Dendritic cell treated with granulocyte-macrophage colony-stimulating factor and Interleukin-4, amounts not matched to agents 40 ng/mL and 50 ng/mL, for 4 days (primary cell): ENCODE data around the gene GDF2.

ENCODE experiments used
- H3K27ac Mint-ChIP-seq: one replicate; pipeline ENCODE4 v1.8.0; 2022; ENCODE audit warnings: mild to moderate bottlenecking, mixed read lengths
- H3K27me3 Mint-ChIP-seq: one replicate; pipeline ENCODE4 v1.8.0; 2022; ENCODE audit warnings: mild to moderate bottlenecking, mixed read lengths
- H3K36me3 Mint-ChIP-seq: one replicate; pipeline ENCODE4 v1.8.0; 2022; ENCODE audit warnings: low read depth, mixed read lengths
- H3K4me1 Mint-ChIP-seq: one replicate; pipeline ENCODE4 v1.8.0; 2022; ENCODE audit warnings: low read depth, mixed read lengths
- H3K4me3 Mint-ChIP-seq: one replicate; pipeline ENCODE4 v1.8.0; 2022; ENCODE audit warnings: mild to moderate bottlenecking, moderate library complexity, mixed read lengths
- H3K9me3 Mint-ChIP-seq: one replicate; pipeline ENCODE4 v1.8.0; 2022; ENCODE audit warnings: mixed read lengths
- intact Hi-C: fragments of 100-400 bp; cut with micrococcal nuclease; formaldehyde crosslinking; loops from one replicate; pipeline ENCODE4 v1.15.0; 2022

GDF2 gene

DNA sequence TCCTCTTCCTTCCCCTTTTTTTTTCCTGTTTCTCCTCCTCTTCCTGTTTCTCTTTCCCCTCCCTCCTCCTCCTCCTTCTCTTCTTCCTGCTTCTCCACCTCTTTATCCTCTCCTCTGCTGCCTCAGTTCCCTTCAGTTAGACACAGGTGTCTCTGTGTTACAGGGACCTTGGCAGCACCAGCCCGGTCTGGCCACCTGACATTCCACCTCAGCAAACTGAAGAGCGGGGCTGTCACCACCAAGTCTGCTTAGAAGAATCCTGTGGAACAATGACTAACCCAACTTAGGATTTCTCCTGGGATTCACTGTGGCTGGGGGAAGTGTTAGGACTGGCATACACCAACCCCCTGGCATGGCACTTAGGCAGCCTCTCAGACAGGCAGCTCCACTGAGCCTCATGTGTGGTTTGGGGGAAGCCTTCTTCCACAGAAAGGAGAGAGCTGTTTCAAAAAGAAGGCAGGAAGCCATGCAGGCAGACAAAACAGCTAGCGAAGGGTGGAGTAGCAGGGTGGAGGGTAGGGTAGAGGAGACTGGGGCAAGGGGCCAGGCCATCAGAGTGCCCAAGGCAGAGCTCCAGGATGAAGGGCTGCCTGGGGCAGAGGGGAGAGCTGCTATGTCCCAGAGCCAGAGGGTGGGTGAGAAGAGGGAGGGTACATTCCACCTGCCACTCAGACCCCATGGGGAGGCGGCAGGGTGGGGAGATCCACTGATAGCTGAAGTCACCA is 35.5 kb upstream of the GDF2 start:
- peaks cover 41% of the 10 kb centered on the region for H3K27me3 Mint-ChIP-seq
- H3K36me3 Mint-ChIP-seq = no peaks in the 10 kb centered on the region
- H3K4me3 Mint-ChIP-seq = no peak overlapping the region
- H3K4me1 Mint-ChIP-seq = peaks cover 22% of the 10 kb centered on the region
- H3K27ac Mint-ChIP-seq = no peak overlapping the region
- intact Hi-C loops = no loop called here
- no peaks in the 10 kb centered on the region for H3K9me3 Mint-ChIP-seq

DNA sequence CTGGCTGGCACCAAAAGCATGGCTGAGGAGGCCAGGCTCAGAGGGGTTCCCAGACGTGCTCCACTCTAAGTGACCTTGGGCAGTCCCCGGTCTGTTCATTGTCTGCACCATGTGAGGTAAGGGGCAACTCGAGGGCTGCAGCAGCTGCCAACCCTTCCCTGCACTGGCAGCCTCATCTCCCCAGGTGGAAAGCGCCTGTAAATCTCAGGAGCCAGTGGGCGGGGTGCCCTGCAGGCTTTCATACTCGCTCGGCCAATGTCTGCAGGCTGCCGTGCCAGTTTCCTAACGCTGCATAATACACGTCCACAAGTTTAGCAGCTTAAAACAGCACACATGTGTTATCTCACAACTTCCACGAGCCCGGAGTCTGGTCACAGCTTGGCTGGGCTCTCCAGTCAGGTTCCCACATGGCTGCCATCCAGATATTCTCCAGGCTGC is 34.9 kb upstream of the GDF2 start:
- Mint-ChIP-seq H3K4me3 (no peak overlapping the region), H3K4me1 (peaks cover 22% of the 10 kb centered on the region), H3K27ac (no peak overlapping the region), H3K27me3 (peaks cover 39% of the 10 kb centered on the region), H3K9me3 (no peaks in the 10 kb centered on the region), H3K36me3 (no peaks in the 10 kb centered on the region)
- intact Hi-C loops = no loop called here

DNA sequence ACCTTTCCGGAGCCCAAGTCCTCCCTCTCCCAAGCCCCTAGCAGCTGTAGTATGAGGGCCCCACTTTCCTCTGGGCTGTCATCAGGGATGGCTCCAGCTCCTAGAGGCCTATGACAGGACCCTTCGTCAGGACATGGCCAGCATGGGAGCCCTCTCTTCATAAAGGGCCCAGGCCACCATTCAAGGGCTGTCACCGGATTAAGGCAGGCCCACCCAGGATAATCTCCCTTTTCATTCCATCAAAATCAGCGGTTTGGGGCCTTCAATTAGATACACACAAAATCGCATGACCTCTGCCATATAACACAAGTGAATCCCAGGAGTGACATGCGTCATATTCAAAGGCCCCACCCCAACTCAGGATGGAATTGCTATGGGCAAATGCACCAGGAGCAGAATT is 34.4 kb upstream of the GDF2 start:
- H3K27ac Mint-ChIP-seq = no peak overlapping the region
- no peaks in the 10 kb centered on the region for H3K36me3 Mint-ChIP-seq
- peaks cover 38% of the 10 kb centered on the region for H3K27me3 Mint-ChIP-seq
- intact Hi-C loops = no loop called here
- H3K4me1 Mint-ChIP-seq = peaks cover 22% of the 10 kb centered on the region
- no peaks in the 10 kb centered on the region for H3K9me3 Mint-ChIP-seq
- H3K4me3 Mint-ChIP-seq = no peak overlapping the region

DNA sequence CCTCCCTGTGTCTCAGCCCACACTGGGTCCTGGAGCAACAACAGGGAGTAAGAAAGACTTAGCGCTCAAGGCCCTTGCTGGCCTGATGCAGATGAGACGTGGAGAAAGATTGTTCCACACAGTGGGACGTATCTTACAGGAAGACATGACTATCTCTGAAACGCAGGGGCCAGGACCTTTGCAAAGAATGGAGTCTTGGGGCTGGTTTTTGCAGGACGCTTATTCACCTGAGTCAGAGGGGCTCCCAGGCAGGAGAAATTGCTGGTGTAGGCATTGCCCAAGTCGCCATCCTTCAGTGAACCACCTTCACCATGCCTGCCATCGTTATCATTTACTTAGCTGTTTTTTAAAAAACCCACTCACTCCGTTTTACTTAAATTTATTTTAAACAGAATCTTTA is 34.0 kb upstream of the GDF2 start:
- Mint-ChIP-seq H3K9me3 (no peaks in the 10 kb centered on the region), H3K36me3 (no peaks in the 10 kb centered on the region), H3K27me3 (peaks cover 40% of the 10 kb centered on the region), H3K4me1 (peaks cover 22% of the 10 kb centered on the region), H3K4me3 (no peak overlapping the region), H3K27ac (no peak overlapping the region)
- intact Hi-C loops = no loop called here

DNA sequence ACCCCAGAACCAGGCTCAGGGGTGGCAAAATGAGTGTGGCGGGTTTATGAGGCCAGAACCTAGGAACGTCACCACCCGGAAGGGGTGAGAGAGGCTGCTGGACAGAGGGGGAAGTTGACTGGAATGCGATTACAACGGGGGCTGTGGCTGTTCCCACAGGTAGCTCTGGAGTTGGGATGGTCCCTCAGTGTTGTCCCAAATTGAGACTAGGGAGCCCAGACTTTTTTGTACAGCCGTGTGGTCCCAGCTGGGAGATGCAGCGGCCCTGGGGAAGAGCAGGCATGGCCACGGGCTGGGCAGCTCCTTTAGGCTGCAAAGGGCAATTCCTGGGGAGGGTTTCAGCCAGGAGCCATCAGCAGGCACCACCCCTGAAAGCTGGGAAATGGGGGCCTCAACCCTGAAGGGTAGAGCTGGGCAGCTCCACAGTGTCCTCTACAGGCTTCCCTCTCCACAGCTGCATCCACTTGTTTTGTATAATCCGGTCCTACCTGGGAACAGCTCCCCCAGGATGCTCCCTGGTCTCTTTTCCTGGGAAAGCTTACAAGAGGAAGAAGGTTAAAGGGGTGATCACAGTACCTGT is 33.2 kb upstream of the GDF2 start:
- no peaks in the 10 kb centered on the region for H3K9me3 Mint-ChIP-seq
- H3K27ac Mint-ChIP-seq = no peak overlapping the region
- no peak overlapping the region for H3K4me3 Mint-ChIP-seq
- peaks cover 22% of the 10 kb centered on the region for H3K4me1 Mint-ChIP-seq
- peaks cover 45% of the 10 kb centered on the region for H3K27me3 Mint-ChIP-seq
- no peaks in the 10 kb centered on the region for H3K36me3 Mint-ChIP-seq
- intact Hi-C loops = no loop called here

DNA sequence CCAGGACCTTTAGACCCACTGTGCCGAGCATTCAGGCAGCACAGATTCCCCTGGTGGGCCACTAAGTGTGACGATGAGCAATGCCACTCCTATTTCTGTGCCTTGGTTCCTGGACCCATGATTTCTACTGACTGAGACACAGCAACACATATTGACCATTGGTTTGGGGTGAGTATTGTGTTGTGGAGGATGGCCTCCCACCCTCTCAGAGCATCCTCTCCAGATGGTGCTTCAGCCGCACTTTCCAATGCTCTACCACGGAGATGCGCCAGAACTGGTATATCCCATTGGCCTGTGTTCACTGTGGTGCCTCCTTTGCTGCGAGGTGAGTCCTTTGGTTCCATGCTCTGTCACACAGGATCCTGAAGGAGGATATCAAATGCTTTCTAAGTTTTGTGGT is 32.3 kb upstream of the GDF2 start:
- no peak overlapping the region for H3K4me3 Mint-ChIP-seq
- peaks cover 22% of the 10 kb centered on the region for H3K4me1 Mint-ChIP-seq
- H3K9me3 Mint-ChIP-seq = no peaks in the 10 kb centered on the region
- H3K36me3 Mint-ChIP-seq = no peaks in the 10 kb centered on the region
- no peak overlapping the region for H3K27ac Mint-ChIP-seq
- peaks cover 52% of the 10 kb centered on the region for H3K27me3 Mint-ChIP-seq
- intact Hi-C loops = no loop called here

DNA sequence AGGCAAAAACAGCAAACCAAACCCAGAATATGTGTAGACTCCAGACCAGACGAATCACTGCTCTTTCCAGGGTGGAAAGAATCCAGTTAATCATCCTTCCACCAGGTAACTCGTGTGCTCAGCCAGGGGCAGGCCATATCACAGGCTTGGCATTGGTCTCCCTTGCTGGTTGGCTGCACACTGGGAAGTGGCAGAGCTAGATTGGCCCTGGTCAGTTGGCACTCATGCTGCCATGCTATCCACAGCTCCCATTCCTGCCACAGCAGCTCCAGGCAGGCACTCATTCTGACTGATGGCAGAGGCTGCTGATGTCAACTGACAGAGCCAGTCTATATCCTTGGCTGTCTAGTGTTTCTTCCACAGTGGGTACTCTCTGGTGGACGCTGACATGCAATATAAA is 31.9 kb upstream of the GDF2 start:
- Mint-ChIP-seq H3K4me1 (peaks cover 21% of the 10 kb centered on the region), H3K27me3 (peaks cover 54% of the 10 kb centered on the region), H3K27ac (no peak overlapping the region), H3K4me3 (no peak overlapping the region), H3K36me3 (no peaks in the 10 kb centered on the region), H3K9me3 (no peaks in the 10 kb centered on the region)
- intact Hi-C loops = no loop called here

DNA sequence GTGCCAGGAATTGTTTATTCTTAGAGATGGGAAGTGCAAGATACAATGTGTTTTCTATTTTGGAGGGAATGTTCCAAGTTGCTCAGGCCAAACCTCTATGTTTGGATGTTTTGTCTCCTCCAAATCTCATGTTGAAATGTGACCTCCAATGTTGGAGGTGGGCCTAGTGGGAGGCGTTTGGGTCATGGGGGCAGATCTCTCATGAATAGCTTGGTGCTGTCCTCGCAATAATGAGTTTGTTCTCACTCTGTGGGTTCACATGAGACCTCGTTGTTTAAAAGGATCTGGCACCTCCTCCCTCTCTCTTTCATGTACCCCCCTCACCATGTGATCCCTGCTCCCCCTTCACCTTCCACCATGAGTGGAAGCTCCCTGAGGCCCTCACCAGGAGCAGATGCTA is 30.6 kb upstream of the GDF2 start:
- Mint-ChIP-seq H3K27me3 (peaks cover 57% of the 10 kb centered on the region), H3K4me1 (peaks cover 15% of the 10 kb centered on the region), H3K36me3 (no peaks in the 10 kb centered on the region), H3K4me3 (no peak overlapping the region), H3K9me3 (no peaks in the 10 kb centered on the region), H3K27ac (no peak overlapping the region)
- intact Hi-C loops = no loop called here

DNA sequence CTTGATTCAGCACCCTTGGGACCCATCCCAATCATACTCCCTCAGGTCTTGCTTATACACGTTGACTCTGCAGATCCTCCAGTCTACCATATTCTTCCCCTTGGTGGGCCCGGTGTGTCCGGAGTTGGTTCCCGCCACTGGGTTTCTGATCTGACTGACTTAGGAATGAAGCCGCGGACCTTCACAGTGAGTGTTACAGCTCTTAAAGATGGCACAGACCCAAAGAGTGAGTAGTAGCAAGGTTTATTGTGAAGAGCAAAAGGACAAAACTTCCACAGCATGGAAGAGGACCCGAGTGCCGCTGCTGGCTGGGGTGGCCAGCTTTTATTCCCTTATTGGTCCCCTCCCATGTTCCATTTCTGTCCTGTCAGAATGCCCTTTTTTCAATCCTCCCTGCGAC is 28.2 kb upstream of the GDF2 start:
- H3K4me1 Mint-ChIP-seq = peaks cover 8% of the 10 kb centered on the region
- intact Hi-C loops = no loop called here
- H3K27me3 Mint-ChIP-seq = peaks cover 63% of the 10 kb centered on the region
- no peaks in the 10 kb centered on the region for H3K9me3 Mint-ChIP-seq
- H3K36me3 Mint-ChIP-seq = no peaks in the 10 kb centered on the region
- H3K4me3 Mint-ChIP-seq = no peak overlapping the region
- H3K27ac Mint-ChIP-seq = no peak overlapping the region

DNA sequence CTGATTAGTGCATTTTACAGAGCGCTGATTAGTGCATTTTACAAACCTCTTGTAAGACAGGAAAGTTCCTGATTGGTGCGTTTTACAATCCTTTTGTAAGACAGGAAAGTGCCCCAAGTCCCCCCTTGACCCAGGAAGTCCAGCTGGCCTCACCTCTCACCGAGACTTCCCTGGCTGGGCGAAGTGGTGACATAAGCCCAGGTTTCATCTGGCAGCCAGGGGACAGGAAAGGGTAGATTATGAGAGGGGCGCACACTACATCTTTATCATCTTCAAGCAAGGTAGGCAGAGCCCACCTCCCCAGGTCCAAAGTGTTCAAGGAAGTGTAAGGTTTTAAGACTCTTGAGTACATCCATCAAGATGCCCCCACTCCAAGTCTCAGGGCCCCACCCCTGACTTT is 27.8 kb upstream of the GDF2 start:
- Mint-ChIP-seq H3K27me3 (peaks cover 62% of the 10 kb centered on the region), H3K4me3 (no peak overlapping the region), H3K9me3 (no peaks in the 10 kb centered on the region), H3K27ac (no peak overlapping the region), H3K36me3 (no peaks in the 10 kb centered on the region), H3K4me1 (peaks cover 8% of the 10 kb centered on the region)
- intact Hi-C loops = no loop called here

DNA sequence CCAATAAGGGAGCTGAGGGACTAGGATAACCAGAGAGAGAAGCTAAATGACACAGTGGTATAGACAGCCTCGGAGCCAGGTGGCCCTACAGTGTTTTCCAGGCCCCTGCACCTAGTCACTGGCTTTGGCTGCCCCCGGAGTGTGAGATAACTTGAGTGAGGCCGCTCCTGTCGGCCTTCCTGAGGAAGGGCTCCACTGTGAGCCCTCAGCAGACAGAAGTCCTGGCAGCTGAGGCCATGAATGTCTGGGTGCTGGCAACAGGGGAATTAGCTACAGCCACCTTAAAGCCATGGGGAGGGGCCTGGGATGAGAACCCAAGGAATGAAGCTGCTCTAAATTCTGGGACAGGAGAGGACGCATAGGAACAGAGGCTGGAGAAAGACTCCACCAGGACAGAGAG is 26.8 kb upstream of the GDF2 start:
- Mint-ChIP-seq H3K27ac (no peak overlapping the region), H3K4me3 (no peak overlapping the region), H3K9me3 (no peaks in the 10 kb centered on the region), H3K36me3 (no peaks in the 10 kb centered on the region), H3K27me3 (peaks cover 63% of the 10 kb centered on the region), H3K4me1 (peaks cover 8% of the 10 kb centered on the region)
- intact Hi-C loops = no loop called here

DNA sequence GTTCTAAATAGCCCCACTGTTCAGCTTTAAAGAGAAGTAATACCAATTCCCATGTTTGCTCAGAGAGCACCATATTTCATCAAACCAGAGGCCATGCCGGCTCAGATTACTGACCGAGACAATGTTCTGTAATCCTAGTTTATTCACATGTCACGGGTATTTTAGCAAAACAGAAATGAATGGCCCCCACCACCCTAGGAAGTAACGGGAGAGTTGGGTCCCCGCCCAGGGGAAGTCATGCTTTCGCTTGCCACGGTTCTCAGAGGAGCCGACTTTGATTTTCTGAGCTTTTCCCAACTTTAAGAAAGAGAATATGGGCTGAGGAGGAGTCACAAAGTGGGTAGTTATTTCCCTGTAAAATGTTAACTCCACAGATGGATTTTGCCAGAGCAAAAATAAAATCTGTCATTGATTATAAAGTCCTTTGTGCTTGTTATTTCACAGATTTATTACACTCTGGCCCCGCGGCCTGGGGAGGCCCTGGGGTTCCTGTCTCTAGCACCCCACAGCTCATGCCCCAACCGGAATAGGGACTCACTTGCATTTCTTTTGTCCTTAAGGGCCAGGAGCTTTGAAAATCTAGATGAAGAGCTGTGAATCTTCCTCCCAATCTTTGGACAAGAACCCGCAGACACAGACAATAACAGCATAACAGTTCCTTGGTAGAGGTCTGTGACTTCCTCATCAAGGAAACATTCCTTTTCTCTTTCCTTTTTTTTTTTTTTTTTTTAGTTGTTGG is 25.9 kb upstream of the GDF2 start:
- no peaks in the 10 kb centered on the region for H3K9me3 Mint-ChIP-seq
- no peak overlapping the region for H3K4me3 Mint-ChIP-seq
- H3K27ac Mint-ChIP-seq = no peak overlapping the region
- H3K36me3 Mint-ChIP-seq = no peaks in the 10 kb centered on the region
- intact Hi-C loops = no loop called here
- peaks cover 14% of the 10 kb centered on the region for H3K4me1 Mint-ChIP-seq
- H3K27me3 Mint-ChIP-seq = peaks cover 71% of the 10 kb centered on the region

DNA sequence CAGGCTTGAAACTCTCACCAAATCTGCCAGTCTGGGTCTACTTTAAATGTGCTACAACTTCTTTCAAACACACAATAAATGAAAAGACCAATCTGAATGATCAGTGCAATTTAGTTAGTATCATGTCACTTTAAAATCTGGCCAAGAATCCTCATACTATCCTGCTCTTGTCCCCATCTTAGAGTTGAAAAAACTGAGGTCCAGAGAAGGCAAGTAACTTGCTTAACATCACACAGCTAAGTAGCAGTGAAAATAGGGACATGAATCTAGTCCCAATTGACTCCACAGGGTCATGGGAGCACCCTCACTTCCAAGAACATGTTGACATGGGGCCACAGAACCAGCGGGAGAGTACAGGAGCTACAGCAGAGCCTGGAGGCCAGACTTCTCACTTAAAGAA is 25.3 kb upstream of the GDF2 start:
- H3K27me3 Mint-ChIP-seq = peaks cover 75% of the 10 kb centered on the region
- H3K27ac Mint-ChIP-seq = no peak overlapping the region
- H3K4me3 Mint-ChIP-seq = no peak overlapping the region
- intact Hi-C loops = no loop called here
- H3K9me3 Mint-ChIP-seq = no peaks in the 10 kb centered on the region
- no peaks in the 10 kb centered on the region for H3K36me3 Mint-ChIP-seq
- H3K4me1 Mint-ChIP-seq = peaks cover 14% of the 10 kb centered on the region

DNA sequence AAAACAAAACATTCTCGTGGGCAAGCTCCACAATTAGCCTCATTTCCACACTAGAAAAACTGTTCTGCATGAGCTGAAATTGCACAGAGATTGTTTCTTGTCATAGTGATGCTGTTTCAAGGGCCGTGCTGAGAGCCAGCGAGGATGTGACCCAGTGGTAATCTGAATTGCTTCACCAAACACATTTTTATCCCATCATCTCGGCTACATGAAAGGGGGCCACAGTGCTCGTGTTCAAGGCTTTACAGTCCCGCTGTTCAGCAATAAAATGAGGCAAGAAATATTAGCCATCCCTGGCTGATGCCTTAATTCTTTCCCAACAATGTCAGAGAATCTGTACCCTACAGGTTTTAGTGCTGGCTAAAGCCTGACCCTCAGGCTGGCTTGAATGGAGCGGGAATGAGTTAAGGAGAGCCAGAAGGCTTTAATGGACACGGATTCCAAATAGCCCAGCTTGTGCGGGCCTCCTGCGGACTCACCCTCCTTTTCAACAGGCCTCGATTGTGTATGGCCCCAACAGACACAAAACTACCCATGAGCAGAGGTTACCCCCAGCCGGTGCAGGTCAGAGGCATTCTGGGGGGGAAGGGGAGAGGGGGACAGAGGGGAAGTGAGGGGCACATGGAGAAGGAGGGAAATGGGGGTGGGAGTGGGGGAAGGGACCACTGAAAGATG is 24.3 kb upstream of the GDF2 start:
- Mint-ChIP-seq H3K4me1 (peaks cover 14% of the 10 kb centered on the region), H3K27me3 (peaks cover 83% of the 10 kb centered on the region), H3K27ac (no peak overlapping the region), H3K36me3 (no peaks in the 10 kb centered on the region), H3K9me3 (no peaks in the 10 kb centered on the region), H3K4me3 (no peak overlapping the region)
- intact Hi-C loops = no loop called here
